KG1 (cell line): ENCODE measurements around the gene DOCK10.

ENCODE experiments used
- DNase-seq: peaks from one replicate; lab custom pipeline; 2025; lab: John Stamatoyannopoulos, UW

The DOCK10 gene

DNA sequence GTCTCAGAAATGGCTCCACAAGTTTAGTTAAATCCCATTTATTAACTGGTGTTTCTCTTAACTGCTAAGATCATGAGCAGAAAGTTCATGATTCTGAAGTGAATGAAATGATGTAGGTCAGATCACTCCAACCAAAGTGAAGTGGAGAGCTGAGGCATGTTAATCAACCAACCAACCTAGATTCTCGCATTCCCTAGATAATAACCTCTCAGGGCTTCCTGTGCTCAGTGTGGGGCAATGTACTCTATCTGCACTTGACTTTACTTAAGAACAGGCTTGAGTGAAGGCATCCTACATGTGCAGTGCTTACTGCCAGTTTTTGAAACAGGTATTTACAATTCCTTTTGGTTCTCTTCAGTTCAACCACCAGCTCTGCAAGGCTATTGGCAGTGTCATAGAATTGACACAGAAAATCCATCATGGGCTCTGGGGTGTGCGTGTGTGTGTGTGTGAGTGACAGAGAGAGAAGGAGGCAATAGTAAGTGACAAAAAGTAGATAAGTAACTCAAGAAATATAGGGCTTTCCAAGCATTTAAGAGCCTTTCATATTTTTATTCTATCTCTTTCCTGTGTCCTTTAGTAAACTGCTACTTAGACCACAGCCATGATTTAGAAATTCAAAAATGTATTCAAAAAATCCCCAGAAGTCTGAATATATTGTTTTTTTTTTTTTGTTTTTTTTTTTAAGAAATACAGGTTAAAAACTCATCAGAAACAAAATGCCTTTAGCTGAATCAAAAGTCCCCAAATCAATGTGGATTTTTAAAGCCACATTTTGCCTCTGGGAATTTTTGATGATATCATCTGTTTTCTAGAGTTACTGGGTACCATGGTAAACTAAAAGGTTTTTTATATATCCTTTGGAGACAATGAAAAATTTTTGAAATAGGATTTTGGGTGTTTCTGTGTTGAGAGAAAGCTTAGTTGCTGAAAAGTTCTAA is 28.6 kb downstream of the DOCK10 start:
- no peak for DNase-seq

DNA sequence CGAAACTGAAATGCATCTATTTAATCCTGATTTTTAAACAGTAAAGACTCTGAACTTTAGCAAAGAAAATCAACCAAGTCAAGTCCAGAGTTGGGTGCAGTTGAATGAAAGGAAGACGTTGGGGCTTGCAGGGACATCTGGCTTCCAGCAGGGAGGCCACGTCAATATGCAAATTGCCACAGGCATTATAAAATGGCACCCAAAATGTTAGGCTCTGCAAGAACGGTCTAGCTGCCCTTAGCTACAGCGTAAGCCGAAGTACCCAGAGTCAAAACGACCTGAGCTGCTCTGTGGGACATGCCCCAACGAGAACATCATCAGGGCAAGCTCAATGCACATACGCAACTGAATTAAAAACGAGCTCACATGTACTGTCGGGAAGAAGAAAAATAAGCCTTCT is 30.7 kb downstream of the DOCK10 start:
- no peak for DNase-seq

DNA sequence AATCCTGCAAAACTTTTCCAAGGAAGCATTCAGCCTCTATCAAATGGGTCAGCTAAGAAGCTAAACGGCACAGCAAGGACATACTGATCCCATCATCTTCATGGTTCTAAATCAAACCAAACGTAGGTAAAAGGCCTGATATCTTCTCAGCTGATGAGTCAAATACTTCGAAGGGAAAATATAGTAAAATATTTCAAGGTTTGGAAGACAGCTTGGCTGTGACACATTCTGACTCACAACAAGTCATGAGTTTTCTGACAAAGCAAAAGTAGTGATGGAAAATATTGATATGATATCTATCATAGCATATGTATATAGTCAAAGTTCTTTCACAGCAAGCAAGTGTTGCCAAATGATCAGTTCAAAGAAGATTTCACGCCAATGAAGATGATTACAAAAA is 31.5 kb downstream of the DOCK10 start:
- DNase-seq: no peak

DNA sequence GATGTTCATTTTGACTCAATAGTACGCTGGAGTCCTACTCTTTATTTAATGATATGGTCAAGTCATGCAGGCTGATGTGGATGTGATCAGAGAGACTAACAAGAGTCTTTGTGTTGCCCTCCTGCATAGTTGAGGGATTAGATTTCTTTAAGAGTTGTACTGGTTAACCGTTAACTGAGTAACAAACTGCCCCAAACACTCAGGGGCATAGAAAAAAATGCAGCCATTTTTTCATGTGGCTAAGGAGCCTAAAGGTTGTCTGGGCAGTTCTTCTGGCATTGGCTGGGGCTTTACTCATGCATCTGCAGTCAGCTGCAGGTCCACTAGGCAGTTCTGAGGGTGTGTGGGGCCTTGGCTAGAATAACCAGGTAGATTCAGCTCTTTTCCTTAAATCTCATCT is 32.5 kb downstream of the DOCK10 start:
- DNase-seq: no peak

DNA sequence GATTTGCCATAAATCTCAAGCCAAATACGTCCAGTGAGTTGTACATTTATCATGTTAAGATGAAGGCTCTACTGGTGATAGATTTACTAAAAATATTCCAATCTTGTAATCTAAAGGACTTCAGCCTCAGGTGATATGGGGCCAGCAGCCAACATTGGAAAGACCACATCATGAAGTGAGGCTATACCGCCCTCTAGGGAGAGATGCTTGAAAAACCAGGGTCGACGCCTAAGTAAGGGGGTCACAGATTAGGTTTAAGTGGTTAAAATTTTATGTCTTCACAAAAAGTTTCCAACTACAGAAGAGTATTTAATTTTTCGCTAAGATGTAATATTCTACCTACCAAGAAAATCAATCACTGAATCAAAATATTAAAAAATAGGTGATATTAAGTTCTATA is 33.3 kb downstream of the DOCK10 start:
- no peak for DNase-seq

DNA sequence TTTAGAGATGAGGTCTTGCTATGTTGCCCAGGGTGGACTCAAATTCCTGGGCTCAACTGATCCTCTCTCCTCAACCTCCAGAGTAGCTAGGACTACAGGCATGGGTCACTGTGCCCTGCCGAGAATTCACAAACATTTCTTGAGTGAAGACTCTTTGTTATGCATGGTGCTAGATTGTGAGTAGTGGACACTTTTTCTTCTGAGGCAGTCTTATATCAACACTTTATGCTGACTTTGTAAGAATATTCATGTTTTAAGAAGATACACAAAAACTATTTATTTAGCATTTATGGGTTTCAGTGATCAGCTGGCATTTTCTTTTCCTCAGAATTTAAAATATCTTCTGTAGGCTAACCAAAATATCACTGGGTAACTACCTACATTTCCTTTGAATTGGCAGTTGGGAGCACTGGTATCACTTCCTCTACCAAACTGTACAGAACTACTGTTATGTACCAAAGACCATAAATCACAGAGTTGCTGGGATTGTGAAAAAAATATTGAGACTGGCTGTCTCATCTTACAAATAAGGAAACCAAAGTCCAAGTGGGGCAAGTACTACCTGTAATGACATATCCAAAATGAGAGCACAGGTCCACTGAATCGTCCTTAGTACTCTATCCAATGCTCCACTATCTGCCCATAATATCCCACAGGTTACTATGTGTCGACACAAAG is 34.0 kb downstream of the DOCK10 start:
- DNase-seq: peak; percentile 26

DNA sequence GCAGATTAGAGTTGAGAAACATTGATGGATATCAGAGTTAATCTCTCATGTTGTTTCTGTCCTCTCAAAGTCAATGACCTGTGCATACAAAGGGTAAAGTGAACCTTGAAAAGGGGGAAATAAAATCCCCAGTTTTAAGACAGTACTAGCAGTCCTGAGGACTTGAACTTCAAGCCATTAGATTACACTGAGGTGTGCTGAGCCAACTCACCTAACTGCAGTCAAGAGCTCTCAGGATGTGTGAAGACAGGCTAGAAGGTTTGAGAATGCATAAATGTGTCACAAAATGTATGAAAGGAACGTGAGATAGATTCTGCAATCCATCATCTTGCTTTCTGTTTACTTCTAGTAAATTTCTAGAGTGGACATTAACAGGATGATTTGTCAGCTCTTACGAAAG is 35.5 kb downstream of the DOCK10 start:
- DNase-seq: no peak

DNA sequence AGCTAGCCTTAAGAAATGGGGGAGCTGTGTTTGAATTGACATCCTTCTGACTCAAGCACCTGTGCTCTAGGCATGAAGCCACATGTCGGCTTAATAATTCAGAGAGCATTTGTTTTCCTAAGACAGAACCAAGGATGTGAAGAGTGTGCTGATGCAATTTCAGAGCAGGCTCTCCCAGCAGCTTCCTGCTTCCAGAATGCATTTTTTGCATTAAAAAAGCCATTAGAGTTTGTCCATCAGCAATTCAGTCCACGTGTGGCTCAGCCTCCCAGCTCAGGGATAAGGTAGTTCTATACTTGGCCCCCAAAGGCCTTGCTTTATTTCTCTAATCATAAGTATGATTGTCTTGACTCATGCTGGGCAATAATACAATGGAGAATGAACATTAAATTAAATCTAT is 37.7 kb downstream of the DOCK10 start:
- no peak for DNase-seq

DNA sequence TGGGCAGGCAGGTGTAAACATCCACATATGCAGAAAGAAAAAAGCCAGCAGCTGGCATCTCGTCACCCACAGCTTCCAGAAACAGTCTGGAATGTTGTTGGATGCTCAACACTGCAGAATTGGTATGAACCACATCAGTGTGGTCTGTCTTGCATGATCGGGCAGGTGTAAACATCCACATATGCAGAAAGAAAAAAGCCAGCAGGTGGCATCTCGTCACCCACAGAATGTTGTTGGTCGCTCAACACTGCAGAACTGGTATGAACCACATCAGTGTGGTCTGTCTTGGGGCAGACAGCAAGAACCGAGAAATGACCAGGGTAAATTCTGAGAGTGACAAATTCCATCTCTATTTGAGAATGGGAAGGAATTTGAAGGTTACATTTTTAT is 39.6 kb downstream of the DOCK10 start:
- no peak for DNase-seq

DNA sequence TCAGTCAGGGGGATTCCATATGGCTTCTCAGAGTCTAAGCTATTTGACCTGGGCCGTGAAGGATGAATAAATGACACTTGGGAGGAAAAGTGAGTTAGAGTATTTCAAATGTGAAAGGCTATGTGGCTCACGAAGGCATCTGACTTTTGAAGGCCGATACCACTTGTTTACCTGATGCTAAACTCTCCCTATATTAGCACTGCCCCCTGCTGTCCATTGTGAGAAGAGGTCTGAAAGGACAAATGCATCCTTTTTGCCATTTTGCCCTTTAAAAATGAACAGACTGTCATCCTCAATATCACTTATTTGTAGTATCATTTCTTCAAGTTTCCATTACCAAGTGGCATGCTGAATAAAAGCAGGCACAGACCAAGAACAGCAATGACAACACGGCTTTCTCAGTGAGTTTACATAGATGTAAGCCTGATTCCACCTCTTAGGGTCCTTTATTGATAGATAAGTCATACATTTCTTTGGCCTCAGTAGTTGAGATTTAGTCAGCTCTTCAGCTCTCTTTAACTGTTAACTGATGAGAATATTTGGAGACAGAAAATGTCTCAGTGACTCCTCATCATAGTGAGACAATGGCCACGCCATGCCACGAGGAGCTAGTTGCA is 40.1 kb downstream of the DOCK10 start:
- DNase-seq: peak; percentile 42

DNA sequence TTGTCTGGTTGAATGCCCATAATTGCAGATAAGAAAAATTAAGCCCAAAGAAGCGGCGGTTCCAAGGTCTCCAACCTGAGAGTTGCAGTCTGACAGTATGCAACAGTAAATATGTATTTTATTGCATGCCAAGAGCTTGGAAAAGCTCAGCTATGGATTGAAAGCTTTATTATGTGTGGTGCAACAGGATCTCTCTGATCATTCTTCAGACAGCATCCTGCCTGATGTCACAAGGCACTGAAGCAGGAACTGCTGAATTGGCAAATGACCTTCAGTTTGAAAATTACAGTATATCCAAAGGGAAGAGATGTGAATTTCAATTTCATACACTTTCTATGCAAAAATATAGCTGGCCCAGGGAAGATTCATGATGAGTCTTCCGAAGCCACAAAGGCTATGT is 42.5 kb downstream of the DOCK10 start:
- DNase-seq: no peak

DNA sequence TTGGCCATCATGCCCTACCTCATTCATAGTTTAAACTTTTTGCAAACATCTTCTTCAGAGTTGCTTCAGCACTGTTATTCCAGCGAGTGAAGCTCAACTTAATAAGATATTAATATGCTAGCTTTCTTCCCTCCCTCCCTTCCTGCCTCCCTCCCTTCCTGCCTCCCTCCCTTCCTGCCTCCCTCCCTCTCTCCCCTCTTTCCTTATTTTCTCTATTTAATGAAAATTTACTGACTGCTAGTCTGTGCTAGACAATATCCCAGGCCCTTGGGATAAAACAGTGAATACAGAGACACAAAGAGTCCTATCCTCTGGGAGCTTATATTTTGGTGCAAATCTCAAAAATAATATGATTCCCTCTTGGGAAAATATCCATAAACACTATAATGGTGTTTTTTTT is 42.9 kb downstream of the DOCK10 start:
- DNase-seq: no peak

DNA sequence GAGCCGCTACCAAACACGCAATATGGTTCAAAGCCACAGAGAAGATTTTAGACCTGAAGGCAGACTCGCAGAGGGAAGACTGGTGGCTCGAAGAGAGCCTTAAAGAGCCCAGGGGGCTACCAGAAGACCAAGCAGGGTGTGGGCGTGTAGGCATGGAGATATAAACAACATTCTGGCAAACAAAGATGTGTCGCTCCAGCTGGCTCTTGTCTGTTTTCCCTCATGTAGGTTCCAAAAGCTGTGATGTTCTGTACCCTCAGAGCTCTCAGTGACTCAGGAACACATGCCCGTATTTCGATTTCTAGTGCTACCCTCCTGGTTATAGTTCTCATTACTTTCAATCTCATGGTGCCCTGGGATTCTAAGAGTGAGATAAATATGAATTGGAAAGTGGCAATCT is 44.5 kb downstream of the DOCK10 start:
- DNase-seq: no peak

DNA sequence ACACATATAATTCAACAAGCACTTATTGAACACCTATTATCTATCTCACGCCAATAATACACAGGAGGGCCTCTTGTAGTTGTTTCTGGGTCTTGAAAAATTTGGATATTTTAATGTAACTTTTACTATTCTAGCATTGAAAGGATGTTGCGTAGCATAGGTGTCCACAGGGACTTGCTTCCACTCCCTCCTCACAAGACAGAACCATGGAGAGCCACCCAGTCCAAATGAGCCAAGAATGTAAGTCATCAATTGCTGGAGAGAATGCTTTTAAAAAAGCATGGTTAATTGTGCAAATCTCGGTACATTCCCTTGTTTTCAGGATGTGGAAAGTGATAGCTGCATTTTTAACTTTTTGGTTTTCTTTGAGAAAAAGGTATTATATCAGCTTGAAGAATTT is 46.8 kb downstream of the DOCK10 start:
- DNase-seq: no peak

DNA sequence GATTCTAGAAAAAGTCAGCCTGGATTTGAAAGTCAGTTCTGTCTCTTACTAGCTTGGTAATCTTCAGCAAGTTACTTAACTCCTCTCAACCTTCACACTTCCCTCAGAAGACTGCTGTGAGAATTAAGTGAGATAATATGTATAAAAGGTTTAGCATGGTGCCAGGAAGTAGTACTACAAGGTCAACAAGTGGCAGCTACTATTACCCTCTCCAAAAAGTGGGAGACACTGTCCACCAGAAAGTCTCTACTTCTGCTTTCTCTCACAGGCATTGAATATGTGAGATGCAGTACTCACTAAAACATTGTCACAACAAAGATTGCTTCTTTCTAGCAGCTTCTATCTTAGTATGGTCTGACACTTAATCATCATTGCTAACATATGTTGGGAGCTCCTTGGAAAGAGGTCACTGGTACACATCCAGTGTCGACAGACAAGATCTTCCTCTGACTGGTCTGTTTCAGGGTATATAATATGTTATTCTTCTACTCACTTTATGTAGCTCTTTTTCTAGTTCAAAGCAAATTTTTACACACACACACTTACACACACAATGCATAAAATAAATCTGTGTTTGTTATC is 47.9 kb downstream of the DOCK10 start:
- no peak for DNase-seq

DNA sequence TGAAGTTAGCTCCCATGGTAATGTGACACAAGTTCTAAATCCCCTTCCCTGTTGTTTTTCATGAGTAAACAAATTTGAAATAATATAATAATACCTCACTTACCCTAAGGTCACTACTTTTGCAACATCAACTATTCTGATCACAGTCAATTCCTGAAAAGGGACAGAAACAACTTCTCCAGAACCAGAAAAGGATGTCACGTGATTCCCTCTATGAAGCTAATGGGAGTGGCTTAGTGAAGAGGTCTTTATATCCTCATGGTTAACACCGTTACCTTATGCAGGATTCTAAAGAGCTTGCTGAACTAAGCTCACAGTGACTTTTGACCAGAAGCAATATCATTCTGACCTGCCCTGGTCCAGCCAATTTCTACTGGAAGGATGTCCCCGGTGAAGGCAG is 51.6 kb downstream of the DOCK10 start:
- no peak for DNase-seq

DNA sequence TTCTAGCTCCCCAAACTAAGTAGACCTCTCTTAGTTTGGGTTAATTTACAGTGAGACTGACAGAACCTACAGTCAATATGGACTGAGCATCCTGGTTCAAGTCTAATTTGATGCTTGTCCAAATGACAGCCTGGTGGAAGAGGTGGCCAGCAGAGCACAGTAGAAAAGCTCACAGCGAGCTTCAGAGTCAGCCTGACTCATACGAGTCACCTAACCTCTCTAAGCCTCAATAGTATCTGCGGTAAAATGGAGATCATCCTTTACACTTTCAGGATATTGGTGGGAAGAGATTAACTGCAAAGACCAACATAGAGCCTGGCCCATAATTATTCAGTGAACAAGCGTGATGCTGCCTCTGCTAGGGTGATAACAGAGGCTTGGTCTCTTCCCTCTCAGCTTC is 54.5 kb downstream of the DOCK10 start:
- DNase-seq: no peak

DNA sequence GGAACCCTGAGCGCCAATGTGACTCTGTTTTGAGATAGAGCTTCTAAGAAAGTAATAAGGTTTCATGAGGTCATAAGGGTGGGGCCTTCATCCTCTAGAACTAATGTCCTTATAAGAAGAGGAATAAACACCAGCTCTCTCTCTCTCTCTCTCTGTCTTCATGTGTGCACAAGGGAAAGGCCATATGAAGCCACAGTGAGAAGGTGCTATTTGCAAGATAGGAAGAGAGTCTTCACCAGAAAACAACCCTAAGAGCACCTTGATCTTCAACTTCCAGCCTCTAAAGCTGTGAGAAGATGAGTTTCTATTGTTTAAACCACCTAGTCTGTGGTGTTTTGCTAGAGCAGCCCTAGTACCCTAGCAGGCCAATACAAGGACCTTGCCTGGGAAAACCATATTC is 55.8 kb downstream of the DOCK10 start:
- no peak for DNase-seq

DNA sequence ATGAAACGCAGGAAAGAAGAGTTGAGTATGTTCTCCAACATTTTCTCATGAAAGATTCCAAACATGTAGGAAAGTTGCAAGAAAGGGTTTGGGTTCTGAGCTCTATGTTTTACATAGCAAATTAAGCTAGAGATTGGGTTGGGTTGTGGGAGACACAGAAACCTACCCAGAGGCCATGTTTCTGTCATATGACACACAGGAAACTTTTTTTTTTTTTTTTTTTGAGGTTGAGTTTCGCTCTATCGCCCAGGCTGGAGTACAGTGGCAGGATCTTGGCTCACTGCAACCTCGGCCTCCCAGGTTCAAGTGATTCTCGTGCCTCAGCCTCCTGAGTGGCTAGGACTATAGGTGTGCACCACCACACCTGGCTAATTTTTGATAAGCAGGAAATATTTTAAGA is 57.6 kb downstream of the DOCK10 start:
- no peak for DNase-seq

DNA sequence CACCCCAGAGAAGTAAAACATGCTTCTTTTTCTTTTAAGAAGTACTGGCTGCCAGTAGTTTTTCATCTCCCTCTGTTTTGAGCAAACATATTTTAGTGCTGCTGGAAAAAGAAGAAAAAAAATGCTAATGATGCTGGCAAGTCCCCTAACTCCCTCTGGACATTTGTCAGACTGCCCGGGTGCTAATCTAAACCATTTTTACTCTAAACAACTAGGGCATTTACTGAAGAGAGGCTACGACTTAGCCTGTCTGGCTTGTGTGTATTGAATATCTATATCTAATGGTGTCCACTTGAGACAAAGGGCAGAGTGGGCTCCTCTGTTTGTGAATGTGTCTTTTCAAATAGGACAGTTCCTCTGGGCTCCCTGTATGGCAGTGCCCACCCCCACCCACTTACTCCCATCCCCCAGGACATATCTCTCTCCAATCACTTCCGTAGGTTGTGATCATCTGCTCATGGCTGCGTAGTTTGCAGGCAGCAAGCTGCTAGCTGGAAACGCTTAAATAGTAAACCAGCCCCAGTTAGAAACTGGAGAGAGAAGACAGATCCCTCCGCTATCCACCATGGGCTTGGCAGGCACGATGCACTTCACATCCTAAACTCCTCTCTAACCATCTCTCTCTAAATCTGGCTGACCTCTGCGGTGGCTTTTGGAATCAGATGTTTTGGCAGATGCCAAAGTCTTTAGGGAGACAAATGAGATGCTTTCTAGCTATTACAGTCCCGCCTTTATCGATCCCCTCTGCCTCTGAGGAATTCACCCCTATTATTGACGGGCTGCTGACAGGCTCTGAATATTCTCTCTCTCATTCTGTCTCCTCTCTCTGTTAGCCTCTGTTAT is 58.3 kb downstream of the DOCK10 start:
- DNase-seq: no peak

DNA sequence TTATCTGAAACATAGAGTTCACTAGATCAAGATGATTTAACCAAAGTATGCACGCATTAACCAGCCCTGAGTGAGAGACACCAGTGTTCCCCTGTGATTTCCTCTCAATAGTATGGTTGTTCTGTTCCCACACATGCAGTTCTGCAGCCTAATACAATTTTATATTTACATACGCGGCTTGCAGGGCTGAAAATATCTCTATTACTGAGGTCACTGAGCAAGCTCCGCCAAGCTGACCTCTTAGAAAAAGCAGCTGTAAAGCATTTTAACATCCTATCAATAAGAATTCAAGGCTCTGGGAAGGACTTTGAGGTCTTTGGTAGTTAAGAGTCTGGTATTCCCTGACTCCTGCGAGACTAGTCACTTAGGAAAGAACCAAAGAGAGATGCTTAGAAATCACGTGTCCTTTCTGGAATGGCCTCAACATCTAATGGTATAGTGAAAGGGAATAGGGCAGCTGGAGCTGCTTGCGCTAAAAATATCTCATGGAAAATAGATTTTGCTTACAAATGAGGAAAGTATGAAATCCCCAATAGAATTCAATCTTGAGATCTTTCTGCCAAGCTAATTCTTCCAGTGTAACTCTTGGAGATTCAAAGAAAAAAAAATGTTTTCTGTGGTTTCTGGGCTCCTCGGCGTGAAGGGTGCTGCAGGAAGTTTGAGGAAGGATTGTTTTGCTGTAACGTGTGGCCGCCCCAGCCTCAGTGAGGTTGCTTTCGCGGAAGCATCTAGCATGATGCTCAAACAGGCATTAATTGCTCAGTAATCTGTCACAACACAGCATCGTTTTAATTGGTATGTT is 59.2 kb downstream of the DOCK10 start:
- DNase-seq: no peak
